Gastrocnemius medialis (tissue), 4 donors: Measurements from ENCODE around the gene ANKRD11. TPM values are rescaled to one million over a fixed set of nuclear protein-coding genes. Genes with fewer than 3 reads are reported as not detected.
"Not testable (repeated sequence)": the region's sequence is repeated elsewhere in the genome, so short reads cannot be mapped to it uniquely, and the experiment has no call there.

Experiments used
- ATAC-seq, 2 donors: fragments of 150-250 bp; one replicate each; pipeline ENCODE4 v1.9.1; 2016
- DNase-seq, 2 donors: peaks; one replicate each; pipeline ENCODE4 v3.0.0-alpha.2; 2019
- H3K27ac ChIP-seq, 4 donors: fragments of 200-600 bp; sonication (generic); 1 replicate in 1 of 4; 2 replicates in 3 of 4; pipeline ENCODE4 v1.5.1; 2016 to 2018; ENCODE audit warnings: mild to moderate bottlenecking in 2 of 4, moderate library complexity in 1 of 4
- H3K27me3 ChIP-seq, 3 donors: fragments of 200-600 bp; sonication (generic) in 2 of 3; 1 replicate in 1 of 3; 2 replicates in 2 of 3; pipeline versions ENCODE4 v1.5.1 to v1.6.0; 2016 to 2019; ENCODE audit warnings: mild to moderate bottlenecking in 1 of 3, moderate library complexity in 1 of 3
- H3K36me3 ChIP-seq, 2 donors: fragments of 200-600 bp; sonication (generic) in 1 of 2; one replicate each; pipeline ENCODE4 v1.5.1; 2017 to 2018
- H3K4me1 ChIP-seq, 2 donors: fragments of 200-600 bp; sonication (generic) in 1 of 2; one replicate each; pipeline ENCODE4 v1.5.1; 2016 to 2017; ENCODE audit warnings: mild to moderate bottlenecking in 2 of 2
- H3K4me3 ChIP-seq, 4 donors: fragments of 200-600 bp; sonication (generic) in 3 of 4; 1 replicate in 1 of 4; 2 replicates in 3 of 4; pipeline ENCODE4 v1.5.1; 2016 to 2019; ENCODE audit warnings: mild to moderate bottlenecking in 2 of 4
- H3K9me3 ChIP-seq, 3 donors: fragments of 200-600 bp; sonication (generic) in 2 of 3; 1 replicate in 1 of 3; 2 replicates in 2 of 3; pipeline ENCODE4 v1.5.1; 2016 to 2019
- POLR2A ChIP-seq, 2 donors: fragments of 450-650 bp; IDR thresholded peaks; one replicate each; pipeline ENCODE4 v1.6.1; 2017; ENCODE audit warnings: antibody characterized with exemption in 2 of 2, mild to moderate bottlenecking in 2 of 2, moderate library complexity in 2 of 2
- in situ Hi-C, 4 donors: fragments of 200-750 bp; cut with MboI; loops; one replicate each; pipeline versions ENCODE4 v1.15.0 to v1.8.0; 2017; ENCODE audit warnings: low sequenced_read_pairs in 4 of 4
- intact Hi-C: fragments of 100-400 bp; cut with DNase I; formaldehyde crosslinking; loops from one replicate; pipeline ENCODE4 v1.15.1; 2023; ENCODE audit warnings: low total_unique reads
- total RNA-seq, 4 donors: library from RNA; depleted of rRNA; stranded (reverse); fragments of >200 nt; gene quantifications; one replicate each; pipeline versions ENCODE4 v1.1.0 to v1.2.3, GENCODE V29; 2016
- TF ChIP-seq, protein P1 (sequence below), 5 experiments: fragments of 450-650 bp in 3 of 5; fragments of 200-600 bp in 2 of 5; sonication (generic) in 2 of 5; IDR thresholded peaks in 4 of 5; conservative IDR thresholded peaks in 1 of 5; 1 replicate in 4 of 5; 2 replicates in 1 of 5; pipeline ENCODE4 v1.5.1; 2016 to 2019; ENCODE audit warnings: antibody characterized with exemption in 5 of 5, mild to moderate bottlenecking in 3 of 5, moderate library complexity in 3 of 5

ANKRD11 gene
- total RNA-seq, 4 donors from 2014 or later = 26.0 to 77.0 (median 55.0) TPM

DNA sequence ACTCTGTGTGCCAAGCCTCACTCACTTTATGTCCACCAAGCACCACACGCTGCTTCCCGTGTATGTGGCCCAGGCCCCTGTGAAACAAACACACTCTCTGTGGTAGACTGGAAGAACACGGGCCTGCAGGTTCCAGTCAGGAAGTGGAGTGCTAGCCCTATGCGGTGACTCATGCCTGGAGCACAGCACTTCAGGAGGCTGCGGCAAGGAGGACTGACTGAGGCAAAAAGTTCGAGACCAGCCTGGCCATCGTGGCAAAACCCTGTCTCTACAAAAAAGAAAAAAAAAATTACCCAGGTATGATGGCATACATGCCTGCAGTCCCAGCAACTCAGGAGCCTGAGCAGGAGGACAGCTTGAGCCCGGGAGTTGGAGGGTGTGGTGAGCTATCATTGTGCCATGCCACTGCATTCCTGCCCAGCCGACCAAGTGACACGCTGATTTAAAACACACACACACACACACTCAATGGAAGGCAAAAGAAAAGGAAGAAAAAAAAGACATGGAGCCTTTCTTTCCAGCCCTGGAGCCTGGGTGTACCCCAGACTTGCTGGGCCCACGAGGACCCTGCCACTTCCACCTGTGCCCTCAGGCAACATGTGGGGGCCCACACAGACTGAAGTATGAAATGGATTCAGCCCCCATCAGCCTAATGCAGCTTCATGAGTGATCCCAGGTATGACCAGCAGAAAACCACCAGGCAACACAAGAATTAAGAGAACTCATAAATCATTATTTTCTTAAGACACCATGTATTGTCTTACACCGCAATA, 126.6 kb downstream of the ANKRD11 start:
- H3K4me3 ChIP-seq = no peak overlapping the region
- peak in 1 of 2 donors; percentile 52 for DNase-seq
- peak; percentile 33 to 48 for ATAC-seq
- peaks cover 85% of the 10 kb centered on the region in 2 donors for H3K4me1 ChIP-seq
- H3K27ac ChIP-seq = peak overlapping the region in 3 of 4 donors; percentile 24 to 51 (median 31)
- no peaks in the 10 kb centered on the region for H3K36me3 ChIP-seq
- intact Hi-C loops (no loop called here), in situ Hi-C loops (no loop called here)
- H3K27me3 ChIP-seq = no peaks in the 10 kb centered on the region
- no peak for TF ChIP-seq POLR2A (IDR thresholded peaks at IDR 0.05)
- TF ChIP-seq, protein P1, sequence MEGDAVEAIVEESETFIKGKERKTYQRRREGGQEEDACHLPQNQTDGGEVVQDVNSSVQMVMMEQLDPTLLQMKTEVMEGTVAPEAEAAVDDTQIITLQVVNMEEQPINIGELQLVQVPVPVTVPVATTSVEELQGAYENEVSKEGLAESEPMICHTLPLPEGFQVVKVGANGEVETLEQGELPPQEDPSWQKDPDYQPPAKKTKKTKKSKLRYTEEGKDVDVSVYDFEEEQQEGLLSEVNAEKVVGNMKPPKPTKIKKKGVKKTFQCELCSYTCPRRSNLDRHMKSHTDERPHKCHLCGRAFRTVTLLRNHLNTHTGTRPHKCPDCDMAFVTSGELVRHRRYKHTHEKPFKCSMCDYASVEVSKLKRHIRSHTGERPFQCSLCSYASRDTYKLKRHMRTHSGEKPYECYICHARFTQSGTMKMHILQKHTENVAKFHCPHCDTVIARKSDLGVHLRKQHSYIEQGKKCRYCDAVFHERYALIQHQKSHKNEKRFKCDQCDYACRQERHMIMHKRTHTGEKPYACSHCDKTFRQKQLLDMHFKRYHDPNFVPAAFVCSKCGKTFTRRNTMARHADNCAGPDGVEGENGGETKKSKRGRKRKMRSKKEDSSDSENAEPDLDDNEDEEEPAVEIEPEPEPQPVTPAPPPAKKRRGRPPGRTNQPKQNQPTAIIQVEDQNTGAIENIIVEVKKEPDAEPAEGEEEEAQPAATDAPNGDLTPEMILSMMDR (IDR thresholded peaks at IDR 0.05 in 4 of 5, conservative IDR thresholded peaks at IDR 0.05 in 1 of 5) = no peak
- H3K9me3 ChIP-seq = no peaks in the 10 kb centered on the region

DNA sequence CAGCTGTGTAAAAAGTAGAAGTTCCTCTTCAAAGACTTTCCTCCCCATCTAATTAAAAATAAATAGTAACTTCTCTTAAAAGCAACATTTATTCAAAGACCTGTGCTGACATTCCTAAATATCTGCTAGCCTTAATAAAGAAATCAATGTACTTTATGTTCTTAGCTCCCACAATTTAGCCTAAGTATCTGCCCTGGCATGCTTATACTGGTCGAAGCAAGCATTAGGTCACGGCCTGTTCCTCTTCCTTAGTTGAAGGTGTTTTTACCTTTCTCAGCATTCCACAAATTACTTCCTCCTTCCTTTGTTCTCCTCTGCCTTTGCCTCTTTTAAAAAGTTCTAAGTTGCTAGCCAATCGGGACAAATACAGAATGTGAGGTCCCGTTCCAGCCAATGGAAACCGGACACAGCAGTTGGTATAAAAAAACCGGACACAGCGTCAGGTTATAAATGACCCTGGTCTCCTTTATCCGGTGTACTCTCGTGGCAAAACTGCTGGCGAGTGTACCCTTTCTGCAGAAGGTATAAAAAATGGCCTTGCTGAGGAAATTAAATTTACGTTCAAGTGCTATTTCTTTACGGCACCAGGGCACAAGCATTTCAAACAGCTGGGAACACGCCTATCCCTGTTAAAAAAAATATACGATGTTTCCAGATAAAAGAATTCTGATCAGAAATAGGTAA, 127.7 kb downstream of the ANKRD11 start:
- H3K27me3 ChIP-seq = not testable (repeated sequence)

DNA sequence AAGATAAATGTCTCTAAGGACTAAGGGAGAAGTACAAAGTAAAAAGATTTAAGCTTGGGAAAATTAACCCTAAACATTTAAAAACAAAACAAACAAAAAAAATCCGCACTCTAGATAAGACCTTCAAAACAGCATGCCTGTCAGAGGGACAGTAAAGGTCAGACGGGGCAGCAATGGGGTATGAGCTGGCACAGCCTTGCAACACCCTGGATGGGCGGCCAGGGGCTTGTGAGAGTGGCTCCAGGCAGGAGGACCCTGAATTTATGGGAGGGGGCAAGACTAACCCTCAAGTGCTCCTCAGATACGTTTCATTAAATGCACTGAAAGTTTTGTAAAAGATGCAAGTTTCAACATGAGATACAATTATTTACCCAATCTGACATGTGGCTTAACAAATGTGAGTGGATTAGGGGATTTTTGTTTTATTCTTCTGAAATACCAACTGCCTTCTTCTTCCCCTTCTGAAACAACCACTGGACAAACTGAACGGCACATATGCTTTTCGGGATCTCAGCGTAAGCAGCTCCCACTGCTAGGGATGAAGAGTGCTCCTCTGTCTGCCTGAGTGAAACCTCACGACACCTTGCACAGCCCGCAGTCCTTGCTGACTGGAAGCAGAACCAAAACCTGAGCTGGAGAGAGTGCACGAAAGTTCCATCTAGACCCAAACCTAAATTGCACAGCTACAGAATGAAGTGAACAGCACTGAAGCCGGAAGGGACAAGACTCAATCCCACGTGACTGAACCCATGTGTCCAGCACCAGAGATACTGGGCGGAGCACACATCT, 128.4 kb downstream of the ANKRD11 start:
- no peaks in the 10 kb centered on the region for H3K27me3 ChIP-seq
- peak overlapping the region in 3 of 4 donors; percentile 3 to 28 (median 17) for H3K27ac ChIP-seq
- H3K36me3 ChIP-seq = no peaks in the 10 kb centered on the region
- ATAC-seq (peak in 1 of 2 donors; percentile 28), DNase-seq (no peak)
- no peak overlapping the region for H3K4me3 ChIP-seq
- no peak for TF ChIP-seq POLR2A (IDR thresholded peaks at IDR 0.05)
- TF ChIP-seq, protein P1 (IDR thresholded peaks at IDR 0.05 in 4 of 5, conservative IDR thresholded peaks at IDR 0.05 in 1 of 5) = no peak
- intact Hi-C loops = no loop called here
- in situ Hi-C loops = no loop called here
- peaks cover 82 to 88% of the 10 kb centered on the region in 2 donors for H3K4me1 ChIP-seq
- H3K9me3 ChIP-seq = no peaks in the 10 kb centered on the region

More for the DNA sequence above, 127.7 kb downstream of the ANKRD11 start:
- Histone ChIP-seq H3K4me1 (peaks cover 82 to 88% of the 10 kb centered on the region in 2 donors), H3K27ac (peak overlapping the region in 2 of 4 donors; percentile 17 to 29)
- DNase-seq, in situ Hi-C loops, H3K36me3 ChIP-seq, ATAC-seq, intact Hi-C loops, H3K4me3 ChIP-seq, H3K9me3 ChIP-seq: not testable (repeated sequence)

DNA sequence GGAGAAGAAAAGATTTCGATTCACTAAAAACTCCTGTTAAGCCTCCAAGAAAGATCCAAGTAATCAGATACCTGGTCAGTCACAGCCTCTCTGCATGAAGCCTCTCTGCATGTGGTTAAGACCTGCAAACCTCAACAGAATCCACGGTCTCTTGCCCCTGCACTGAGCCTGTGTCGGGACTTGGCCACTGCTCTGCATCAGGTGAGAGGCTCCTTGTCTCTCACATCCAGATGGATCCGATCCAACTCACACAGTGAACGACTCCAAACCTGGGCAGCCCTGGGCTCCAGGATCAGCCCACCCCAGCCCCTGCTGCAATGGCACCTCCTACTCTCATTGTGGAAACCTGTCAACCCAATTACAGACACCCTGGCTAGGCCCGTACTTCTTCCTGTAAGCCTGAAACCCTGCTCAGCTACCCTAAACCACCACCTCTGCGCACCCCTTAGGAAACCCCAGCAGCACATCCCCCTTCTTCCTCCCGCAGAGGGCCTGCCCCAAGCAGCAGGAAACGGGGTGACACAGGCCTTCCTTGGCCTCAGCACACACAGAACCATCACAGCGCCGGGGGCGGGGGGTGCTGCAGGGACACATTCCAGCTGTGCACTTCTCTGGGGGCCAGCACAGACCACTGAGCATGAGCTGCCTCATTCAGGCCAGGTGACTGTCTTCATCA, 129.5 kb downstream of the ANKRD11 start:
- Histone ChIP-seq H3K36me3 (no peaks in the 10 kb centered on the region), H3K27me3 (no peaks in the 10 kb centered on the region), H3K9me3 (no peaks in the 10 kb centered on the region), H3K4me3 (no peak overlapping the region), H3K27ac (peak overlapping the region in 2 of 4 donors; percentile 17 to 28), H3K4me1 (peaks cover 83 to 91% of the 10 kb centered on the region in 2 donors)
- in situ Hi-C loops (no loop called here), intact Hi-C loops (no loop called here)
- TF ChIP-seq, protein P1 (IDR thresholded peaks at IDR 0.05 in 4 of 5, conservative IDR thresholded peaks at IDR 0.05 in 1 of 5) = no peak
- TF ChIP-seq POLR2A (IDR thresholded peaks at IDR 0.05) = no peak
- DNase-seq (no peak), ATAC-seq (no peak)
